Subcutaneous adipose tissue (tissue), 4 donors: ENCODE measurements around the gene MTOR. TPM values are rescaled to one million over a fixed set of nuclear protein-coding genes. Genes with fewer than 3 reads are reported as not detected.

Experiments
- CTCF ChIP-seq: fragments of 450-650 bp; IDR thresholded peaks from one replicate; pipeline ENCODE4 v1.5.1; 2016; ENCODE audit warnings: low read depth, mild to moderate bottlenecking, control low read depth, antibody characterized with exemption, moderate library complexity
- total RNA-seq, 4 donors: library from RNA; depleted of rRNA; stranded (reverse); fragments of >200 nt; gene quantifications; one replicate each; pipeline ENCODE4 v1.1.0, GENCODE V29; 2016

MTOR gene
- total RNA-seq, 4 donors from 2014 or later = 36.2 to 54.1 (median 40.1) TPM

- TF ChIP-seq CTCF = no peak
These were observed 154.8 kb downstream of the MTOR start for GRCh38 chr1:11107599-11107998.

GRCh38 chr1:11105586-11105985 lies 156.8 kb downstream of the MTOR start:
- no peak for TF ChIP-seq CTCF

GRCh38 chr1:11101347-11101746 lies 161.0 kb downstream of the MTOR start:
- no peak for TF ChIP-seq CTCF

DNA sequence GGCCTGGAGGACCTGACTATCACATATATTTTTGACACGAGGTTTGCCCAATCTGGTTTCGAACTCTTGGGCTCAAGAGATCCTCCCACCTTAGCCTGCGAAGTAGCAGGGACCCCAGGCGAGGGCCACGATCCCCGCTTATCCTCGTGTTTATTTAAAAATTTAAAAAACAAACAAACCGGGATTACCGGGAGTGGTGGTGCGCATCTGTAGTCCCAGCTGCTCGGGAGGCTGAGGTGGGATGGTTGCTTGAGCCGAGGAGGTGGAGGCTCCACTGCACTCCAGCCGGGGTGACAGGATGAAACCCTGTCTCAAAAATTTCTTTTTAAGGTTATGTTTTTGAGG lies 162.2 kb downstream of the MTOR start:
- no peak for TF ChIP-seq CTCF

- no peak for TF ChIP-seq CTCF
These were observed 162.8 kb downstream of the MTOR start, which contains the start of gene EXOSC10 for GRCh38 chr1:11099310-11100148. Gene EXOSC10, minus strand, starts transcription at chr1:11099869. Its CDS starts 38 bp downstream, at chr1:11099831.

DNA sequence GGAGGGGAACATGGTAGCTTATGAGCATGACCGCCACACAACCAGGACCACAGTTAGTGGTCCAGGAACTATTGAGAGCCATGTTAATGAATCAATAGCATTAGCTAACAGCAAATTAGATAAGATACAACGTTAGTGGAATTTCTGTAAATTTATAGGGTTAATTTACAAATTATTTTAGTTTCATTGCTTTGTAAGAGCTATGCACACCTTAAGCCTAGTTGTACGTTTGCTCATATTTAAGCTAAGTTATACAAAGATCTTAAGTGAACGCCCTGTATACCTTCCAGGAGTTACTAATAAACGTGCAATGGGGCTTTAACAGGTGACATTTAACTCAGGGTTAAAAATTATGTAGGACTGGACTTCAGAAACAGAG lies 163.4 kb downstream of the MTOR start:
- no peak for TF ChIP-seq CTCF

- TF ChIP-seq CTCF = no peak
These were observed 181.4 kb downstream of the MTOR start for GRCh38 chr1:11080931-11081330.
